Measurements from ENCODE around the gene INSYN1.
"Not testable (repeated sequence)": the region's sequence is repeated elsewhere in the genome, so short reads cannot be mapped to it uniquely, and the experiment has no call there.

INSYN1 gene

DNA sequence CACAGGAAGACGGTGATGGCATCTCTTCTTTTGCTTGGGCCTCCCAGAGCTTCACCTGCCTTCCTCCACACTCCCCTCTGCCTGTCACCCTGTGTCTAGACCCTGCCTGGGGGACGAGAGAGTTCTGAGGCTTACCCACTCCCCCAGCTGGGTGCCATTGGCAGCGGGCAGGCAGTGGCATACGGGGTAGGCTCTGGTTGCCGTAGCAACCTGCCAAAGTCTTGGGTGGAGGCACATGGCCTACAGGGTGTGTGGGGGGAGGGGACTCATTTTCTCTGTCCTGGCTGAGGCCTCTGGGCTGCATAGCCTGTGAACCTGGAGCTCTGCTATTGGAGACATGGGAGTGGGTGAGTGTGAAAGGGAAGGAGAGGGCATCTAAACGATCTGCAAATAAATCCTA lies 4.4 kb downstream of the INSYN1 start:
- no peak for DNase-seq

DNA sequence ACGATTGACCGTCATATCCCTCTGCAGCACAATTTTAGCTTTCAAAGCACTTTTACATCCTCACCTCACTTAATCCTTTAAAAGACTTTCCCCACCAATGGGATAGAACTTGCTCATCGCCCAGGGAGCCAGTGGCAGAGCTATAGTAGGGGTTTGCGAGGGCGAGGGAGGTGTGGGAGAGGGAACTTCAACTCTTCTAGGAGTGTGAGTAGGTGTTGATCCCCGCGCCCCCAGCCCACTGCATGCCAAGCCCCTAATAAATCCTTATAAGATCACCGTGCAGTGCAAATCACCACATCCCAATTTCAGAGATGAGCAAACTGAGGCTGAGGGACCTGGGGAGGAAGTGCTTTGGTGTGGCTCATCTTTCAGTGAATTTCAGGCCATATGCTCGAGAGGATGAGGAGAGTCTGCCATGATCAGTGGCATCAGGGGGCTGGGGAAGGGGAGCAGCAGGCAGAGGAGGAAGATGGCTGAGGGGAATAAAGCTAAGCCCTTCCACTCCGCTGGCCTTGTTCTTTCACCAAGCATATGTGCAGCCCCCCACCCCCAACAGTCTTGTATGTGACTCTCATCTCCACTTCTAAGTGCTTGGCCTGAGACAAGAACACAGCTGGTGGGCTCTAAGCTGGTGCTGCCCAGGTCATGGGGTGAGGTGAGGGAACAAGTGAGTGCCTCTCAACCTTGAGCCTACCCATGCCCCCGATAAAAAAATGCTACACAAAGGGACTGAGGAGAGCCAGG lies 5.1 kb downstream of the INSYN1 start:
- no peak for DNase-seq

DNA sequence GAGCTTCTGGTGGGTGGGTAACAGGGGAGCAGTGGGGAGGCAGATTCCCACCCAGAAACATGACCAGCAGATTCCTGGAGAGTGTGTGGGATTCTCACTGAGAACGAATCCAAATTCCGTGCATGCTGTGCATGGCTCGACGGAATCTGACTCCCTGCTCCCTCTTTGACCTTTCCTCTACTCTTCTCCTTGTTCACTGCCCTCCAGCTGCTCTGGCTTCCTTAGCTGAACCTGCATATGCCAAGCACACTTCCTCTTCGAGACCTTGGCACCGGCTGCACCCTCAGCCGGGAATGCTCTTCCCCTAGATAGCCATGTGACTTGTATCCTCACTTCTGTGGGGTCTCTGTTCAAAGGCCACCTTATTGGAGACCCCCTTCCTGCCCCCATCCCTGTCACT lies 6.3 kb downstream of the INSYN1 start:
- no peak for DNase-seq

DNA sequence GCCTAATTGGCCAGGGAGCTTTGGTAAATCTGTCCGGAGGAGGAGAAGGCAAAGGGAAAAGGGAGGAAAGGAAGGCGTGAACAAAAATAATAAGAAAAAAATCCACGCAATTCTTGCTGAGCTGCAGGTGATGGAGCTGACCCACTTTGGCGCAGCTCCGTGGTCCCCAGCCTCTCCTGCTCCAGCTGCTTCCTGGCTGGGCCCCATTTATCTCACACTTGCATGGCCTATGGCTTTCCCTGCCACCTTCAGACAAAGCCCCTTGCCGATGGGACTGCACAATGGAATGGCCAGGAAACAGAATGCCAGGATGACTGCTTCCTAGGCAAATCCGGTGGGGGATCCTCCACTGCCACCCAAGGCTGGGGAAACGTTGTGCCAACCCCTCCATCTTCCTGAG lies 6.9 kb downstream of the INSYN1 start:
- DNase-seq: no peak

DNA sequence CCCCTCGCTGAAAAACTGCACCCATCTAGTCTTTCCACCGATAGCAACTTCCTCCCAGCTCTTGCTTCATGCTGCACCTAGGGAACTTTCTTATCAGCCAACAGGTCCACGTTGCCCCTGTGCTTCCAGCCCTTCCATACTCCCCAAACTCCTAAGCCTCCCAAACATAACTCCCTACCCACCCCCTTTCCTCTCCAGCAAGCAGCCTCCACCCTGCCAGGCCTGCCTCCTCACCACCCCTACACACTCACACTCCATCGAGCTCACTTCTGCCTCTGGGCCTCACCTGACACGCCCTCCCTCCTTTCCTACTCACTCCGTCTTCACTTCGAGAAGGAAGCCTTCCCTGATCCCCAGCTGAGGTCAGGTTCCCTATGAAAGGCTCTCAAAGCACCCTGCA lies 8.1 kb downstream of the INSYN1 start:
- DNase-seq: no peak

DNA sequence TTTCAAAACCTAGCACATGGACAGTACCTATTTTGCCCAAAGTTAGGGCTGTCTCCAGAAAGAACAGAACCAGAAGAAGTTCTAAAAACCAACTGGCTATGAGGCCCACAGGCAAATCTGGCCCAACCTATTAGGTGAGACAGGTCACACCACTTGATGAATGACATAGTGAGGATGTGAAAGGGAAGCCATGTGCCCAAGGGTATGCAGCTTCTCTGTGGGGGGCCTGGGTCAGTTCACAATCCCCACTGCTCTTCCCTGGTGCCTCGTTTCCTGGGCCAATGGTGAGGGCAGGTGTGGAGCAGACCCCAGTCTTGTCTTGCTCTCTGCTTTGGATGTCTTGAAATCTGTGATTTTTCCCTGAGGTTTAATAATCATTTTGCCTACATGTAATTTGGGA lies 8.9 kb downstream of the INSYN1 start:
- DNase-seq: no peak

DNA sequence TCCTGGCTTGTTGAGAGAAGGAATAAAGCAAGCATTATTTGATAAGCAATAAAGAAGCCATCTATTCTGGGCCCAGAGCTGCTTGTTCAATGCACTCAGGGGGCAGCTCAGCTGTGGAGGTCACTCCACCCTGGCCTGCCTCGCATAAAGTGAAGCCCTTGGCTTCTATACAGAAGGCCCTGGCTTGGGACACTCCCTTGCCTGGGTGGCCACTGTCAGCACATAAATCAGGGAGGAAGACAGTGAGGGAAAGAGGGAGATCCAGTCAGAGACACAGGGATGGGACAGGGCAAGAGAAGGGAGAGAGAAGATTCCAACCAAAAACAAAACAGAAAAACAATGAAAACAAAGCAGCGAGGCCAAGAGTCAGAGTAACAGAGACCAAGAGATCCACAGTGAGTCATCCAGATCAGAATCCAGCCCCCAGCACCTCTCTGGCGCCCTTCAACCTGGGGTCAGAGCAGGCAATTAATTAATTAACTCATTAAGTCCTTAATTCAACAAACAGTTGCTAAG lies 11.8 kb downstream of the INSYN1 start:
- no peak for DNase-seq

DNA sequence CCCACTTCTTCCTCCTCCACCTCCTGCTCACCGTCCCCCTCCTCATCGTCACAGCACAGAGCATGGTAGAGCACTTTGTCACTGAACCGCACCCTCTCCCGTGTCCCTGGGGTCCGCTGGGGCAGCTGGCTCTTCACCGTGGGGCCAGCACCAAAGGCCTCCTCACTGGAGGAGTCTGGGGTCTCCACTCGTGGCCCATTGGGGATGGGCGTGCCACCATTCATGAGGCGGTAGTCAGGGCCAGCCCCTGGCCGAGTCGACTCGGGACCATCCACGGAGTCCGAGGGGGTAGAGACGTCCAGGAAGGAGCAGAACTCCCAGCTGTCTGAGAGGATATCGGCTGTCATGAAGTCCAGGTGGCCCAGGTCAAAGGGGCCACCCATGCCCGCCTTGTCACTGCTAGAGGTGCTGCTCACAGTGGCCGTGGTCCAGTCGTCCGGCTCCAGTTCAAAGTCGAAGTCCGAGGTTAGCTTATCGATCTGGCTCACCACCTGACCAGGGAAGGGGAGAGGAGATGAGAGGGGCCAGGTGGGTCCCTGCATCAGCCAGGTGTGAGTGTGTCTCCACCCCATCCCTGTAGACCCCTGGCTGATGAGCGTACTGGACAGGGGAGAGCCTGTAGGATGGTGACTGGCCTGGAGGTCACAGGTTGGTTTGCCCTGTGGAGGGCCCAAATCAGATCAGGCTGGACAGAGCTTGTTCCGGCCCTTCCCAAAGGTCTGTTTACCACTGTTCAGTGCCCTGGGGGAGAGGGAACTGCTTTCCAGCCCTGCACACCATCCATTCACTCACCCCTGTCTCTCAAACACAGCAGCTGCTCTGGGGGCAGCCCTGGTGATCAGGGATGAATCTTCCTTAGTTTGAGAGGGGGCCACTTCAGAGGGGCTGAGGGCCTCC lies 12.8 kb downstream of the INSYN1 start:
- no peak for DNase-seq

DNA sequence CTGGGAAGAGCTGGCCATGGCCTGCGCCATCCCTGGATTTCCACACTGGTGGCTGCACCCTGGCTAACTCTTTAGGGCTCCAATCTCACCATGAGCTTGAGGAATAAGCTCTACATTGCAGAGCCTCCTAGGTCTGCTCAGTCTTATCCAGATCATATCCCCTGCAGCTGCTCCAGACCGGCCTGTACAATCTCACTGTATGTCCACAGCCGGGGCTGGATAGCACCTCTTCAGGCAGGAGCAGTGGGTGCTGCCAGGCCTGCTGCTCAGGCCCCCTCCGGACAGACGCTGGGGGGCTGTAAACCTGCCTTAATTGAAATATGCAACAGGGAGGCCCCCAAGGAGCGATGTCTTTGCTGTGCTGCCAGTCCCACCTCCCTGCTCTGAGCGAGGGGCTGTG lies 15.6 kb downstream of the INSYN1 start:
- no peak for DNase-seq

DNA sequence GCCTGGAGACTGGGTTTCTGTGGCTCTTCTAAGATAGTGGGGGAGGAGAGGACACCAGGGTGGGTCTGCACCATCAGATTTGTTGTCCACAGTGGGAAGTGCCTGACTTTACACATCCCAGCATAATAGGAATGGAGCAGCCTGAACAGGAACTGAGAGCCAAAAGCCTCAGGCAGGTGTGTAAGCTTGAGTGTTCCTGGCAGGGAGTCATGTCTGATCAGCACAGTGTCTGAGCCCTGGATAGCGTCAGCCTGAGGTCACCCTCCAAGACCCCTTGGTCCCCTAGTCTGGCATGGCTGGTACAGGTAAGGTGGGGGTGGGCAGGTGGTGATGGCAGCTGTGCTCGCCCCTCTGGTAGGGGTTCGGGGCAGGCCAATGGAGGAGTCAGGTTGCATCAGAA lies 20.2 kb downstream of the INSYN1 start:
- no peak for DNase-seq

DNA sequence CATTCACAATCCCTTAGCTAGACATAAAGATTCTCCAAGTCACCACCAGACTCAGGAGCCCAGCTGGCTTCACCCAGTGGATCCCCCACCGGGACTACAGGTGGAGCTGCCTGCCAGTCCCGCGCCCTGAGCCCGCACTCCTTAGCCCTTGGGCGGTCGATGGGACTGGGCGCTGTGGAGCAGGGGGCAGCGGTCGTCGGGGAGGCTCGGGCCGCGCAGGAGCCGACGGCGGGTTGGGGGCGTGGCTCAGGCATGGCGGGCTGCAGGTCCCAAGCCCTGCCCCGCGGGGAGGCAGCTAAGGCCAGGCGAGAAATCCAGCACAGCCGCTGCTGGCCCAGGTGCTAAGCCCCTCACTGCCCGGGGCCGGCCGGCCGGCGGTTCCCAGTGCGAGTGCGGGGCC lies 21.1 kb downstream of the INSYN1 start:
- DNase-seq: not testable (repeated sequence)

DNA sequence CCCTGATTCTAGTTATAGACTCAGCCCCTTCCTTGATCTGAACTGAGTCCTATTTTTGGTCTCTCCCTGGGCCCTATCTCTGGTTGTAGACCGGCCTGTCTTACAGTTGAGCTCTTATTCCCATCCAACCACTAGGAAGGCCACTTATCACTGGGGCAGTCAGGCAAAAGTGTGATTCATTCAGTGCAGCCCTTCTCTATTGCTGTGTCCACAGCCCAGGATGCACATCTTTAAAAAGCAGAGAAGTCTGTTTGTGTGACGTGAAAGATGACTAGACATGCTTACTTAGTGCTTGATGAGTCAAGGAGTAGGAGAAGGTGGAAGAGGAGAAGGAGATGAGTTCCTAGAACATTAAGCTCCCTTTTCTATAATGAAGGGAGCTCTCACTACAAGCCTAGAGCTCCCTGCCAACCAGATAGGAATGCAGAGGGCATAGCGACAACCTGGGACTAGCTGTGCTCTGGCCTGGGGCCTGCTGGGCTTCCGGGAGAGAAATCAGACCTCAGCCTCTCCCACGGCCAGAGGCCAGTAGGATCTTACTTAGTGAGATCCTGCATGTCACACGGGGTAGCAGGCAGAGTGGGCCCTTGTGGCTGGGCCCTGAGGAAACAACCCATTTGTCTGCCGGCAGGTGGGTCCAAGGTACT lies 25.7 kb downstream of the INSYN1 start:
- no peak for DNase-seq

DNA sequence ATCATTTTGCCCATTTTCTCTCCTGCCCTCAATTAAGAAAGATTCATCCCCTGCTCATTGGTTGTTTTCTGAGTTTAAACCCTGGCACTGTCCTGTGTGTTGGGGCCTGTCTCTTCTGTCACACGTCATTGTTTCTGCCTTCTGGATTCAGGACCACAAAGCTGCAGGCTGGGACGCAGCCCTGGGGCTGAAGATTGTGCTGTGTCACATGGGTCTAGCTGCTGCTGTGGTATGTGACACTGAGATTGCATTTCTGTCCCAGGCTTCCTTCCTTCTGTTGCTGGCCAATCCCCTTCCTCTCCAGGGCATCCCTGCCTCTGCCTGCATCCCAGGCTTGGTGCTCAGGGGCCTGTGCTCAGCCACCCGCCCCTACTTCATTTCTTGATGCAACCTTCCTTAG lies 28.9 kb downstream of the INSYN1 start:
- DNase-seq: no peak

DNA sequence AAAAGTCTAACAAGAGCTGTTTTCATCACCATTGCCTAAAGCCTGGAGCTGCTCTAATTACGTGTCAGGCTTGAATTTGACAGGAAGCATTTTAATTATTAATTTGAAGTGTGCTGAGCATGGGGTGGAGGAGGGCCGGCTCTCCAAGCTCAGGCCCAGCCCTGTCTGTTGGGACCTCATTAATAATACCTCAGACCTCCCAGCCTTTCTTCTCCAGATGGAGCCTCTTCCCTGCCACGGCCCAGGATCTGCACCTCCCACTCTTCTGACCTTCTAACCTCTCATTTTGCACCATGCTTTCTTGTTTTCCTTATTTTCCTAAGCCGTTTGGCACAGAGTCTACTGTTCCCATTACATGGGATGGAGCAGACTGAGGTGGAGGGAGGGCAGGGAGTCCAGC lies 30.0 kb downstream of the INSYN1 start:
- DNase-seq: no peak

DNA sequence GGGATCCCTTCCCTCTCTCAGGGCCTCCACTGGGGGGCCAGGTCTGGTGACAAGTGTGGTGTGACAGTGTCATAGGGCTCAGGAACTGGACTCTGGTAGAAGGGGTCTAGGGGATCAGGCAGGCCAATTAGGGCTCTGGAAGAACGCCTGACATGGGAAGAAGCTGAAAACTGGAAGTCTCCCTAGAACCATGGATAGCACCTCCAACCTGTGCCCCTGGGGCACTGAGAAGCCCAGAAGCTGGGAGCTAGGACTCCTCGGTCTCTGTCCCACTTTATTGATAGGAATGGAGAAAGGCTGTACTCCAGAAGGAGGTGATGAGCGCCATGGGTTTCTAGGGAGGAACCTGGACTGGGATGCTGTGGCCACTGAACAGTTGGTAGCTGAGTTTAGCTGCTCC lies 30.7 kb downstream of the INSYN1 start:
- no peak for DNase-seq

DNA sequence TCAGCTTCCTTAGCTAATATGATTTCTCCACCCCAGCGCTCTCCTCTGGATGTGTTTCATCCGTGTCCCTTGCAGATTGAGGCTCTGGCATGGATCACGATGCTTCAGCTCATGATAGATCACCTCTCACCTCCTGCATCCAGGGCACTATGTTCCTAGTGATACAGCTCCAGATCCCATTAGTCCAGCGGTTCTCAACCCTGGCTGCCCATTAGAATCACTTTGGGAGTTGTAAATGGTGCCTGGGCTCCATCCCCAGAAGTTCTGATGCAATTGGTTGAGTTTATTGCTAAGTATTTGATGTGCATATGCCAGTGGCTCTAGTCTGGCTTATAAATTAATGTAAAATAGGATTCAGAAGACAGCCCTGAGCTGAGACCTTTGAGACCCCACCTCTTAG lies 34.5 kb downstream of the INSYN1 start:
- DNase-seq: no peak

DNA sequence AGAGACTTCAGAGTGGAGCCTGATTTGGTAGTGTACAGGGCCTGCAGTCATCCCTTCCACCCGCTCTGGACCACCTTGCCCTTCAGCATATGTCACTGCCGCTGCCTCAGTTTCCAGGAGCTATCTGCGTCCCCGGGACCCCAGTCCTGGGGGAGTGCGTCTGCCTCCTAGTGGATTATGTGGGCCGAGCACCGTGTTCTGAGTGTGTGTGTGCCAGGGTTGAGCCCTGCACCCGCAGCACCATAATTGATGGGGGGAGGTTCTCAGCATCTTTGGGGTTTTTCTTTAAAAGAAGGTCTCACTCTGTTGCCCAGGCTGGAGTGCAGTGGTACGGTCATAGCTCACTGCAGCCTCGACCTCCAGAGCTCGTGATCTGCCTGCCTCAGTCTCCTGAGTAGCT lies 35.3 kb downstream of the INSYN1 start:
- DNase-seq: no peak

DNA sequence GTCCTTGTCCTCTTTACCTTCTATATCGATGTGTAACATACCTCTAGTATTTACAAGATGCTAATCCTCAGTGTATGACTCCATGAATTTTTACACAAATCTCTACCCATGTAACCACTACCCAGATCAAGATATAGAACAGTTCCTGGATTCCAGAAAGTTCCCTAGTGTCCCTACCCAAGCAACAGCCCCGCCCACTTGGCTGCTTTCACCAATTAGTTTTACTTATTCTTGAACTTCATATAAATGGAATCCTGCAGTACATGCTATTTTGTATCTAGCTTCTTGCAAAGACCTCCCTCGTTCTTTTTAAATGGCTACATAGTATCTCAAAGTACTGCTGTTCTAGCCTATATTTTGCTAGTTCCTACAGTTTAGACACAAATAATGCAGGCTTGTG lies 35.9 kb downstream of the INSYN1 start:
- DNase-seq: no peak

DNA sequence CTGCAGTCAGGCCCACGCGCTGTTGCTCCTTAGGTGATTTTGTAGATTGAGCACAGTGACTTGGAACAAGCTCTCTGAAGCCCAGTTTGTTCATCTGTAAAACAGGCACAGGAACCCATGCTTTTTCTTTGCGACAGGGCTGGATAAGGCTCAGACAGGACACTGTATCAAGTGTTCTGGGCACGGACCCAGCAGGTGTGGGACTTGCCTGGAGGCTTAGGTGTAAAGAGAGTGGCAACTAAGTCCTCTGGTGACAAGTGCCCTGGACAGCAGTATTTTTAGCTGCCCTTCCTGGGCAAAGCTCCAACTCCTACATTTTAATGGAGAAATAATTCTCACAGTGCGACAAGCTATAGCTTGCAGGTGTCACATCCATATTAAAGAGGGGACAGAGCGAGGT lies 36.7 kb downstream of the INSYN1 start:
- no peak for DNase-seq

DNA sequence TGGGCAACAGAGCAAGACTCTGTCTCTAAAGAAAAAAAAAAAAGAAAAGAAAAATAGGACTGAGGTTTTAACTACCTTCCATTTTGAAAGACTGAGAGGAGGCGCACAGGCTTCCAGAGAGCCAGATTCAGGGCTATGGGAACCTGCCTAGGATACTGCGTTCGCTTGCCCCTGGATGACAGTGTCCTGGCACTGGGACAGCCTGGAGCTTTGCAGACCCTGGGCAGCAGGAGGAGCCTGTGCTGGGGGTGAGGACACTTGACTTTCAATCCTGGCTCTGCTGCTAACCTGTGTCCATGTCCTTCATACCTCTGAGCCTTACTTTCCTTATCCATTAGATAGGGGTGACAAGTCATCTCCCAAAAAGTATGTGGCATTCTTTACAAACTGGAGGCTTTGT lies 37.7 kb downstream of the INSYN1 start:
- no peak for DNase-seq

DNA sequence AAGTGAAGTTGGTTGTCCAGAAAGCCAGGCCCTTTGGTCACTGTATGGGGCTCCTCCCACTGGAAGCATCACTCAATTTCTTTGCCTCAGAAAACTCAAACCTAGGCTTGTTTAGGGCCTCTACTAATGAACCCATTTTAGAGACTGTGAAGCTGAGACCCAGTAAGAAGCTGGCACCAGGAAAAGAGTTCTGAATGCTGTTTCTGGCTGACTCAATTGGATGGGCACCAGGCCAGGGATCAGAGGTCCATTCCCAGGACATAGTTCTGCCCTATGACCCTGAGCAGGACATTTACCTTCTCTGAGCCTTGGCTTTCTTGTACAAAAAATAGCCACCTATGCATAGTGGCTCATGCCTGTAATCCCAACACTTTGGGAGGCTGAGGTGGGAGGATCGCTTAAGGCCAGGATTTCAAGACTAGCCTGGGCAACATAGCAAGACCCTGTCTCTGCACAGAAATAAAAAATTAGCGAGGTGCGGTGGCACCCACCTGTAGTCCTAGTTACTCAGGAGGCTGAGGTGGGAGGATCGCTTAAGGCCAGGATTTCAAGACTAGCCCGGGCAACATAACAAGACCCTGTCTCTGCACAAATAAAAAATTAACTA lies 38.4 kb downstream of the INSYN1 start:
- no peak for DNase-seq

DNA sequence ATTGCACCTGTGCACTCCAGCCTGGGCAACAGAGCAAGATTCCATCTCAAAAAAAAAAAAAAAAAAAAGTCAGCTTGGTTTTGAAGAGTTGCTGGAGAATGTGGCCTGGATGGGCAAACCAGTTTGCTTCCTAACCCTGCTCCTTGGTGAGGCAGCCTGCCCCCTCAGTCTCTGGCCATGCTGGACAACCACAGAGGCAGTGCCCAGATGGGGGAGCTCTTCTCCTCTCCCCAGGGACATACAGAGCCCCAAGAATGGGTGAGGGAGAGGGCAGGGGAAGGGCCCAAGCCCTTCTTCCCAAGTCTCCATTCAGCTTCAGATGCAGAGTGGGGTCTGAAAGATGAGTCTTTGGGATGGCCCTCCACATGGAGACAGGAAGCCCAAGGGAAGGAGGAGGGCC lies 41.0 kb downstream of the INSYN1 start:
- no peak for DNase-seq

DNA sequence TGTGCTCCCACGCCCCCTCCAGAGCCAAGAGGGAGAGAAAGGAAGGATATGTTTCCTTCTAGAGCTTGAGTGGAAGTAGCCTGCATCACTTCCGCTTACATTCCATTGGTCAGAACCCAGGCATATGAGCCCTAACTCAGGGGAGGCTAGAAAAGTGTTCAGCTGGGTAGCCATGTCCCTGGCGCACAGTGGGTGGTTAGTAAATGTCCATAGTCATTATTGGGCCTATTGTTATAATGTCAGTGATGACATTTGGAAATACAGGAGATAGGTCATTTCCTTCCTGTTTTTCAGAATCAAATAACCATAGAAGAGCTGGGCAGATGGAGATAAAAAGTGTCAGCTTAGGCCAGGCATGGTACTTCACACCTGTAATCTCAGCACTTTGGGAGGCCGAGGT lies 41.6 kb downstream of the INSYN1 start:
- DNase-seq: no peak

All from NCI-H526 treated with DMSO at 0.1 percent for 48 hours (cell line).